Body of pancreas (tissue), 4 donors: Measurements from ENCODE around the gene NACA.

Experiments used
- POLR2A ChIP-seq, 3 donors: fragments of 450-650 bp; IDR thresholded peaks; one replicate each; pipeline ENCODE4 v1.6.1; 2016; ENCODE audit warnings: antibody characterized with exemption in 3 of 3, mild to moderate bottlenecking in 2 of 3
- TF ChIP-seq, protein P1 (sequence below), 7 experiments: fragments of 450-650 bp in 4 of 7; fragments of 200-600 bp in 3 of 7; sonication (generic) in 3 of 7; IDR thresholded peaks; one replicate each; pipeline ENCODE4 v1.5.1; 2016 to 2019; ENCODE audit warnings: antibody characterized with exemption in 7 of 7

DNA sequence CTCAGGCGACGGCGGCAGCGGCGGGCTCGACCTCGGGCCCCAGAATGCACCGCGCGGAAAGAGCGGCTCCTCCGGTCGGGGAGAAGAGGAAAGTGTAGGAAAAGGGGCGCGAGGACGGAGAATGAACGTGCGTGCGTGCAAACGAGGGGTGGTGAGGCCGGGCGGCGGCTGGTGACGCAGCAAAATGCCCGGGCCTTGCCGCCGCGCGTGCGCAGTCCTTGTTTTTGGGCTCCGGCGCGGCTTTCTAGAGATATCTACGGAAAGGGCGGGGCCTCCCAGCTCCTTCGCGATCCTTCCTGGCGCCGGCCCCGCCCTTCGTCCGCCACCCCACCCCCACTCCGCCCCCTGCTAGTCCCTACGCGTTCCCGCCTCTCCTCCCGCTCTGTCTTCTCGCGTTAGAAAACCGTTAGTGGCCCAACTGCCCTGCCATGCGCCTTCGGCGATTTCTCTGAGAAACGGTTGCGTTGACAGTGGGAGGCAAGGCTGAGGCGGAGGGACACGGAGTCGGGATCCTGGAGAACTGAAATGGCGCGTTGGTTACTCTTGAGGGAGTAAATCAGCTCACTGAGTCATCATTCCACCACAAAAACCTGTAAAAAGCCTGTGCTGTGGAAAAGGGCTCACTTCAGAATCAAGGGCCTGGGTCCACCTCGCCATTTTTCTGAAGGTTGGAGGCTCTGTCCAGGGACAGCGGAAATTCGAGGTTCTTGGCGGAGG is 36.8 kb downstream of the NACA start, which contains the start of gene PTGES3:
- TF ChIP-seq, protein P1, sequence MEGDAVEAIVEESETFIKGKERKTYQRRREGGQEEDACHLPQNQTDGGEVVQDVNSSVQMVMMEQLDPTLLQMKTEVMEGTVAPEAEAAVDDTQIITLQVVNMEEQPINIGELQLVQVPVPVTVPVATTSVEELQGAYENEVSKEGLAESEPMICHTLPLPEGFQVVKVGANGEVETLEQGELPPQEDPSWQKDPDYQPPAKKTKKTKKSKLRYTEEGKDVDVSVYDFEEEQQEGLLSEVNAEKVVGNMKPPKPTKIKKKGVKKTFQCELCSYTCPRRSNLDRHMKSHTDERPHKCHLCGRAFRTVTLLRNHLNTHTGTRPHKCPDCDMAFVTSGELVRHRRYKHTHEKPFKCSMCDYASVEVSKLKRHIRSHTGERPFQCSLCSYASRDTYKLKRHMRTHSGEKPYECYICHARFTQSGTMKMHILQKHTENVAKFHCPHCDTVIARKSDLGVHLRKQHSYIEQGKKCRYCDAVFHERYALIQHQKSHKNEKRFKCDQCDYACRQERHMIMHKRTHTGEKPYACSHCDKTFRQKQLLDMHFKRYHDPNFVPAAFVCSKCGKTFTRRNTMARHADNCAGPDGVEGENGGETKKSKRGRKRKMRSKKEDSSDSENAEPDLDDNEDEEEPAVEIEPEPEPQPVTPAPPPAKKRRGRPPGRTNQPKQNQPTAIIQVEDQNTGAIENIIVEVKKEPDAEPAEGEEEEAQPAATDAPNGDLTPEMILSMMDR (IDR thresholded peaks at IDR 0.05): no peak
- peak; percentile 93 to 97 (median 97) for TF ChIP-seq POLR2A (IDR thresholded peaks at IDR 0.05)
